ENCODE results near the gene NUF2. TPM values are rescaled to one million over a fixed set of nuclear protein-coding genes. Genes with fewer than 3 reads are reported as not detected.

Gene NUF2
- total RNA-seq, 2 donors from 2014 or later: 57.0 to 89.1 TPM

DNA sequence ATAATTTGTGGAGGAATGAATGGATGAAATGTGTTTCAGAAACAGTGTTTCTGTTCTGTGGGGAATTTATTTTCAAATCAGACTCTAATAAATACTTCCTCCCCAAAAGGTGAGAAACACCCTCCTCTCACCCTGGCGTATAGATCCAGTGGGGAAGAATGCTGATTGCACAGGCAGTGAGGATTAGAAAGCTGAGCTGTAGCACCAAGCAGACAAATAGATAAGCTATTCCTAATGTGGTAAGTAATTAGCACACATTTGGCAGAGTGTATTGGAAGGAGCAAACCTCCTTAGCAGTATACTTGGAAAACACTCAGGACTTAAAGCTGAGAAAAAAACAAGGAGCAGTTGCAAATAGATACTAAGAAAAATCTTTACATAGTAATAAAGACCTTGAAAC lies 50.8 kb downstream of the NUF2 start:
- no peaks in the 10 kb centered on the region for H3K9me3 Mint-ChIP-seq
- no peaks in the 10 kb centered on the region for H3K36me3 Mint-ChIP-seq
- ATAC-seq: no peak
- no peak overlapping the region for H3K27ac Mint-ChIP-seq
- DNase-seq (ENCODE audit: low spot score in 2 of 2): no peak

GRCh38 chr1:163378554-163378953 lies 56.8 kb downstream of the NUF2 start:
- no peaks in the 10 kb centered on the region for H3K36me3 Mint-ChIP-seq
- H3K9me3 Mint-ChIP-seq: no peaks in the 10 kb centered on the region

GRCh38 chr1:163379801-163380200 lies 58.0 kb downstream of the NUF2 start:
- no peak for ATAC-seq
- H3K36me3 Mint-ChIP-seq: no peaks in the 10 kb centered on the region
- no peak for DNase-seq (ENCODE audit: low spot score in 2 of 2)
- H3K27ac Mint-ChIP-seq: no peak overlapping the region
- H3K9me3 Mint-ChIP-seq: no peaks in the 10 kb centered on the region

More at GRCh38 chr1:163378554-163378953, 56.8 kb downstream of the NUF2 start:
- no peak for DNase-seq (ENCODE audit: low spot score in 2 of 2)
- no peak for ATAC-seq
- H3K27ac Mint-ChIP-seq: no peak overlapping the region

DNA sequence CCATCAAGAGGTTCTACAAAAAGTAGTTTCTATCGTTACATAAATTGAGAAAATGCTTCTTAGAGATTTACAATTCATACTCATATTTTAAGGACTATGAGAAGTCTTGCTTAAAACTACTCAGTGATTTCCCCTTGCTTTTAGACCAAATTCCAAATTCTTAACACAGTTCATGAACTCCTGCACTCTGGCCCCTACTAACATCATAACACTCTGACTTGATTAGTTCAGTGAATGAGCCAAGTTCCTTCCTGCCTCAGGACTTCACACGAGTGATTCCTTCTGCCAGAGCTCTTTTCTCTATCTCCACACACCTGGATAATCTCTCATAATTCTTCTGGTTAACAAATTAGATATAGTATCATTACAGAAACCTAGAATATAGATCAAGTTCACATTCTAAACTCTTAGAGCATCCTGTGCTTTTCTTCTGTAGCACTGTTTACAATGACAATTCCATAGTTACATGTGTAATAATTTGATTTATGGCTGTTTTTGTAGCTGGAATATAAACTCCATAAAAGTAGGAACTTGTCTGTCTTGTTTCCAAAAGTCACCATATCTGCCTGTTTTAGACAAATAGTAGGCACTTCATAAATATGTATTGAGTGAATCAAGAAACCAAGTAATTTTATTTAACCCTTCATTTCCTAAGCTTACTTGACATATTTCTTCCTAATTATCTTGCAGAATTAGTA lies 59.9 kb downstream of the NUF2 start:
- no peak for DNase-seq (ENCODE audit: low spot score in 2 of 2)
- no peak for ATAC-seq
- Mint-ChIP-seq H3K27ac (no peak overlapping the region), H3K36me3 (no peaks in the 10 kb centered on the region), H3K9me3 (peaks cover 0 to 2% of the 10 kb centered on the region in 2 donors)

GRCh38 chr1:163382395-163382794 lies 60.6 kb downstream of the NUF2 start:
- H3K9me3 Mint-ChIP-seq: peaks cover 0 to 3% of the 10 kb centered on the region in 2 donors
- no peak for DNase-seq (ENCODE audit: low spot score in 2 of 2)
- H3K36me3 Mint-ChIP-seq: no peaks in the 10 kb centered on the region
- ATAC-seq: no peak
- H3K27ac Mint-ChIP-seq: no peak overlapping the region

- Mint-ChIP-seq H3K9me3 (peaks cover 0 to 3% of the 10 kb centered on the region in 2 donors), H3K36me3 (no peaks in the 10 kb centered on the region), H3K27ac (no peak overlapping the region)
- ATAC-seq (no peak), DNase-seq (ENCODE audit: low spot score in 2 of 2) (no peak)
Measured at GRCh38 chr1:163387146-163387545, 65.4 kb downstream of the NUF2 start.

GRCh38 chr1:163388970-163389369 lies 67.2 kb downstream of the NUF2 start:
- Mint-ChIP-seq H3K9me3 (peaks cover 0 to 3% of the 10 kb centered on the region in 2 donors), H3K27ac (no peak overlapping the region), H3K36me3 (no peaks in the 10 kb centered on the region)
- ATAC-seq (no peak), DNase-seq (ENCODE audit: low spot score in 2 of 2) (no peak)

DNA sequence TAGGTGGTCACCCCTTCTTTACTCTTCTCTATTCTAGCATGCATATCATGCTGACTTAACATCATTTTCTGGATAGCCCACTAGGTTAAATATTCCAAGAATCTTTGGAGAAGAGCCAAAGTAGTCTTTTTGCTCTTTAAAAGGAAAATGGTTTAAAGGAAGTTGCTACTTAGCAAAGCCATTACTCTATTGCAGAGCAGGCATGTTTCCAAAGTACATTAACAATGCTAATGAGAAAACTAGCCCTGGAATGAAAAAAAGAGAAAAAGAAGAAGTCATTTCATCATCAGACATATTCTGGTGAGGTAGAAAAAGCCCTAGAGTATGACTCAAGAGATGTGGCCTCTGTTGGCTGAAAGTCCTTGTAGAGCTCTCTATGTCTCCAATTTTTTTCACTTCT lies 74.0 kb downstream of the NUF2 start:
- Mint-ChIP-seq H3K36me3 (no peaks in the 10 kb centered on the region), H3K9me3 (no peaks in the 10 kb centered on the region), H3K27ac (no peak overlapping the region)
- ATAC-seq: no peak
- DNase-seq (ENCODE audit: low spot score in 2 of 2): no peak

- Mint-ChIP-seq H3K27ac (no peak overlapping the region), H3K9me3 (no peaks in the 10 kb centered on the region), H3K36me3 (no peaks in the 10 kb centered on the region)
- DNase-seq (ENCODE audit: low spot score in 2 of 2): no peak
- ATAC-seq: no peak
Measured at GRCh38 chr1:163397451-163398200, 75.9 kb downstream of the NUF2 start.

- no peak for DNase-seq (ENCODE audit: low spot score in 2 of 2)
- Mint-ChIP-seq H3K9me3 (no peaks in the 10 kb centered on the region), H3K36me3 (no peaks in the 10 kb centered on the region), H3K27ac (no peak overlapping the region)
- no peak for ATAC-seq
Measured at GRCh38 chr1:163399001-163399400, 77.2 kb downstream of the NUF2 start.

GRCh38 chr1:163399976-163400601 lies 78.3 kb downstream of the NUF2 start:
- H3K36me3 Mint-ChIP-seq: no peaks in the 10 kb centered on the region
- DNase-seq (ENCODE audit: low spot score in 2 of 2): no peak
- no peak overlapping the region for H3K27ac Mint-ChIP-seq
- no peak for ATAC-seq
- H3K9me3 Mint-ChIP-seq: no peaks in the 10 kb centered on the region

- DNase-seq (ENCODE audit: low spot score in 2 of 2) (no peak), ATAC-seq (no peak)
- Mint-ChIP-seq H3K36me3 (no peaks in the 10 kb centered on the region), H3K27ac (no peak overlapping the region), H3K9me3 (no peaks in the 10 kb centered on the region)
Measured at GRCh38 chr1:163401211-163401610, 79.5 kb downstream of the NUF2 start.

Other genes with a start within 250 kb of the NUF2 start
- 1 to 10 TPM; 1.2 to 7.7 TPM for gene RGS5, start 119.0 kb upstream of the NUF2 start, total RNA-seq

Data from activated naive CD4-positive, alpha-beta T cell treated with anti-CD3 and anti-CD28 coated beads, Interleukin-2, amount 50 U/mL, for 72 hours (primary cell).